DMS 273 (cell line): Measurements from ENCODE around the gene PRMT5.

Experiments used
- DNase-seq: peaks from one replicate; lab custom pipeline; 2025; ENCODE audit not compliant: unreplicated experiment; lab: John Stamatoyannopoulos, UW

The PRMT5 gene

GRCh38 chr14:22878271-22879246 is 50.6 kb downstream of the PRMT5 start:
- no peak for DNase-seq

- no peak for DNase-seq
Observed at GRCh38 chr14:22877000-22877501, 52.1 kb downstream of the PRMT5 start.

- DNase-seq, result no peak
Observed at GRCh38 chr14:22875748-22876319, 53.3 kb downstream of the PRMT5 start.

- DNase-seq, result no peak
Observed at GRCh38 chr14:22875003-22875747, 54.0 kb downstream of the PRMT5 start.

GRCh38 chr14:22872833-22873520 is 56.2 kb downstream of the PRMT5 start:
- no peak for DNase-seq

GRCh38 chr14:22872033-22872832 is 56.9 kb downstream of the PRMT5 start:
- DNase-seq, result peak; percentile 93

GRCh38 chr14:22871224-22872032 is 57.7 kb downstream of the PRMT5 start, which contains the start of gene LRP10:
Gene LRP10, plus strand, starts transcription at chr14:22871740. Its CDS starts 564 bp downstream, at chr14:22872304.
- DNase-seq, result peak; percentile 94

GRCh38 chr14:22870811-22871223 is 58.4 kb downstream of the PRMT5 start:
- DNase-seq, result no peak
